ENCODE data around the gene CBLC. TPM values are rescaled to one million over a fixed set of nuclear protein-coding genes. Genes with fewer than 3 reads are reported as not detected.

CBLC gene
- total and polyA plus RNA-seq, 2 experiments from 2014 or later: 26.2 to 39.7 TPM

DNA sequence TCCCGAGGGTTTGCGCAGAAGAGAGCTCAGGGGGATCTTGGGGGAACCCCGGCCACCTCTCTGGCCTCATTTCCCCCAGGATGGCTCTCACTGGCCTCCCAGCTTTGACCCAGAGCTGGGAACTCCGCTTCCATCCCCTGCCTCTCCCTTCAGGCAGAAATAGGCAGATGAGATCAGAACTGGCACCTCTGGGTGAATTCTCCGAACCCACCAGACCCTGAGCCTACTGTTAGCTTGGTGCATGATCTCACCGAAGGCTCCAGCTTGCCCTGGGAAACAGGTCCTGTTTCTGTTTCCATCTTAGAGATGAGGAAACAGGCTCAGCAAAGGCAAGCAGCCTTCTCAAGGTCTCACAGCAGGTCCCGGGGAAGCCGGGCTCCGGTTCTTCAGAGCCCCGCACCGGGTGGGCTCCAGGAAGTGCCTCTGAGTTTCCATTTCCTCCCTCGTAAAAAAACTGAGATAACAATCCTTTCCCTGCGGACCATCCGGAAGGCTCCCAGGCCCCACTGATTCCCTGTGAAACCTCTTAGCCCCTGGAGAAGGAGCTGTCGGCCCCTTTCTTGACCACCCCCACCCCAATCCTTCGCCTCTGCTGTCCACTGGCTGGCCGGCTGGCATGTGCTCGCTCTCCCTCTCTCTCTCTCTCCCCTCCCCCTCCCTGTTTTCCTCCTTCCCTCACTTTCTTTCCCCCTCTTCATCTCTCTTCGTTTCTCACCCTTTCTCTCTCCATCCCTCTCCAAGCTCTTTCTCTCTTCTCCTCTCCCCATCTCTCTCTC lies 70.5 kb downstream of the CBLC start:
- Histone ChIP-seq H3K27ac (peak overlapping the region; percentile 100), H3K4me3 (peak overlapping the region; percentile 99), H3K27me3 (no peaks in the 10 kb centered on the region), H3K4me2 (peak overlapping the region; percentile 91), H2AFZ (no peak overlapping the region), H3K9me2 (replicated peaks; ENCODE audit: insufficient read depth) (no peaks in the 10 kb centered on the region), H3K9me3 (ENCODE audit: low read depth) (no peaks in the 10 kb centered on the region), H3K36me3 (replicated peaks; ENCODE audit: insufficient read depth, low read depth) (no peaks in the 10 kb centered on the region), H4K20me1 (ENCODE audit: insufficient read depth, poor library complexity, severe bottlenecking) (peaks cover 52% of the 10 kb centered on the region), H3K4me1 (ENCODE audit: insufficient read depth) (peaks cover 23% of the 10 kb centered on the region), H3K79me2 (peaks cover 66% of the 10 kb centered on the region)
- 3% methylated on average over 13 of the region's 19 CpGs for WGBS (ENCODE audit: low lambda C conversion rate, missing lambda C conversion rate)
- DNase-seq (ENCODE audit: low spot score): peak; percentile 60
- TF ChIP-seq EZH2phosphoT487 (IDR thresholded peaks at IDR 0.05; ENCODE audit: low read depth, severe bottlenecking, unreplicated experiment) (no peak), EZH2 (IDR thresholded peaks at IDR 0.05; ENCODE audit: borderline replicate concordance) (no peak)
- TF ChIP-seq, protein P1, sequence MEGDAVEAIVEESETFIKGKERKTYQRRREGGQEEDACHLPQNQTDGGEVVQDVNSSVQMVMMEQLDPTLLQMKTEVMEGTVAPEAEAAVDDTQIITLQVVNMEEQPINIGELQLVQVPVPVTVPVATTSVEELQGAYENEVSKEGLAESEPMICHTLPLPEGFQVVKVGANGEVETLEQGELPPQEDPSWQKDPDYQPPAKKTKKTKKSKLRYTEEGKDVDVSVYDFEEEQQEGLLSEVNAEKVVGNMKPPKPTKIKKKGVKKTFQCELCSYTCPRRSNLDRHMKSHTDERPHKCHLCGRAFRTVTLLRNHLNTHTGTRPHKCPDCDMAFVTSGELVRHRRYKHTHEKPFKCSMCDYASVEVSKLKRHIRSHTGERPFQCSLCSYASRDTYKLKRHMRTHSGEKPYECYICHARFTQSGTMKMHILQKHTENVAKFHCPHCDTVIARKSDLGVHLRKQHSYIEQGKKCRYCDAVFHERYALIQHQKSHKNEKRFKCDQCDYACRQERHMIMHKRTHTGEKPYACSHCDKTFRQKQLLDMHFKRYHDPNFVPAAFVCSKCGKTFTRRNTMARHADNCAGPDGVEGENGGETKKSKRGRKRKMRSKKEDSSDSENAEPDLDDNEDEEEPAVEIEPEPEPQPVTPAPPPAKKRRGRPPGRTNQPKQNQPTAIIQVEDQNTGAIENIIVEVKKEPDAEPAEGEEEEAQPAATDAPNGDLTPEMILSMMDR (IDR thresholded peaks at IDR 0.05; ENCODE audit: poor library complexity): no peak

DNA sequence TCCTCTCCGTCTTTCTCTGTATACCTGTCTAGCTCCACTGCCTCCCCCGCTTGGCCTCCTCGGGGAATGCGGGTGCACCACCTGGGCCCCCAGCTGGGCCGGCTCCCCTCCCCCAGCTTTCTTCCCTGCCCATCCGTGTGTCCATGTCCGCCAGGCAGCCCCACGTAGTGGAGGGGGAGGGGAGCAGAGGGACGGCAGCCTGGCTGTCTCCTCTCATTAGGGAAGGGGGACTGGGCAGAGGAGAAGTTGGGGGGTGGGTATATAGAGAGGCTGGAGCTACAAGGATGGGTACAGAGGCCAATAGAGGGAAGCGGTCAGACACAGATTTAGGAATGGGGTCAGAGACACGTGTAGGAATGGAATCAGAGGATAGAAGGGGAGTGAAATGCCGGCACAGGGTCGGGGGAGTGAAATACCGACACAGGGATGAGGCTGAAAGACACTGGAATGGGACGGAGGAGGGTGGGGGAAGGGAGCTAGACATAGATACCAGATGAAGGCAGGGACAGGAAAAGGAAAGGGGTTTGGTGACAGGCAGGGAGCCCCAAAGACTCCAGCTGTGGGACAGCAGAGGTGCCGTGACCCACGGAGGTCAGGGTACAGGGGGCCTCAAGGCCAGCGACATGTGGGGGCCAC lies 71.2 kb downstream of the CBLC start:
- Histone ChIP-seq H3K27ac (peak overlapping the region; percentile 100), H3K9me3 (ENCODE audit: low read depth) (no peaks in the 10 kb centered on the region), H3K4me3 (peak overlapping the region; percentile 99), H3K27me3 (no peaks in the 10 kb centered on the region), H3K79me2 (peaks cover 73% of the 10 kb centered on the region), H3K4me2 (peak overlapping the region; percentile 91), H3K36me3 (replicated peaks; ENCODE audit: insufficient read depth, low read depth) (no peaks in the 10 kb centered on the region), H3K4me1 (ENCODE audit: insufficient read depth) (peaks cover 23% of the 10 kb centered on the region), H4K20me1 (ENCODE audit: insufficient read depth, poor library complexity, severe bottlenecking) (peaks cover 57% of the 10 kb centered on the region), H2AFZ (no peak overlapping the region), H3K9me2 (replicated peaks; ENCODE audit: insufficient read depth) (no peaks in the 10 kb centered on the region)
- peak; percentile 58 for DNase-seq (ENCODE audit: low spot score)
- WGBS (ENCODE audit: low lambda C conversion rate, missing lambda C conversion rate): 23% methylated on average over 16 of the region's 18 CpGs
- TF ChIP-seq EZH2phosphoT487 (IDR thresholded peaks at IDR 0.05; ENCODE audit: low read depth, severe bottlenecking, unreplicated experiment): no peak
- no peak for TF ChIP-seq EZH2 (IDR thresholded peaks at IDR 0.05; ENCODE audit: borderline replicate concordance)
- TF ChIP-seq, protein P1 (IDR thresholded peaks at IDR 0.05; ENCODE audit: poor library complexity): no peak

Small RNAs within 50 kb of the gene (microRNA-seq; reads per million reads assigned to microRNA genes)
- gene MIR8085: not detected

Small RNAs within 50 kb of the gene (small RNA-seq; reads per million reads assigned to genes)
- not detected for gene RF00156

Other genes starting within 250 kb of the CBLC start
- gene CEACAM20, start 248.2 kb upstream of the CBLC start, total RNA-seq: 1.5 and 1.6 TPM in 2 replicates
- 0.24 and 0.39 TPM in 2 replicates for gene CEACAM20, start 248.2 kb upstream of the CBLC start, polyA plus RNA-seq
- gene IGSF23, start 164.3 kb upstream of the CBLC start, total RNA-seq: 2.1 TPM in 2 replicates
- 0.21 and 3.8 TPM in 2 replicates for gene IGSF23, start 164.3 kb upstream of the CBLC start, polyA plus RNA-seq
- gene PVR, start 134.0 kb upstream of the CBLC start, total RNA-seq: 123 and 124 TPM in 2 replicates
- 76.4 and 85.6 TPM in 2 replicates for gene PVR, start 134.0 kb upstream of the CBLC start, polyA plus RNA-seq
- 2.8 and 5.1 TPM in 2 replicates for gene CEACAM19, start 106.4 kb upstream of the CBLC start, total RNA-seq
- gene CEACAM19, start 106.4 kb upstream of the CBLC start, polyA plus RNA-seq: 4.9 and 5.6 TPM in 2 replicates
- 0.73 TPM in 1 of 2 replicates, not detected in the other for gene CEACAM16, start 78.7 kb upstream of the CBLC start, total RNA-seq
- gene CEACAM16, start 78.7 kb upstream of the CBLC start, polyA plus RNA-seq: not detected in 2 replicates
- 4.3 and 6.3 TPM in 2 replicates for gene BCL3, start 29.2 kb upstream of the CBLC start, total RNA-seq
- 45.7 and 51.4 TPM in 2 replicates for gene BCL3, start 29.2 kb upstream of the CBLC start, polyA plus RNA-seq
- 53.3 and 77.1 TPM in 2 replicates for gene BCAM, start 31.2 kb downstream of the CBLC start, total RNA-seq
- 34.7 and 41.8 TPM in 2 replicates for gene BCAM, start 31.2 kb downstream of the CBLC start, polyA plus RNA-seq
- 174 and 193 TPM in 2 replicates for gene NECTIN2, start 68.4 kb downstream of the CBLC start, total RNA-seq
- gene NECTIN2, start 68.4 kb downstream of the CBLC start, polyA plus RNA-seq: 300 and 307 TPM in 2 replicates
- gene TOMM40, start 113.4 kb downstream of the CBLC start, total RNA-seq: 60.9 and 67.9 TPM in 2 replicates
- gene TOMM40, start 113.4 kb downstream of the CBLC start, polyA plus RNA-seq: 83.1 and 83.7 TPM in 2 replicates
- 3,920 and 3,946 TPM in 2 replicates for gene APOE, start 127.9 kb downstream of the CBLC start, total RNA-seq
- 3,558 and 4,019 TPM in 2 replicates for gene APOE, start 127.9 kb downstream of the CBLC start, polyA plus RNA-seq
- 330 and 390 TPM in 2 replicates for gene APOC1, start 136.7 kb downstream of the CBLC start, total RNA-seq
- gene APOC1, start 136.7 kb downstream of the CBLC start, polyA plus RNA-seq: 395 and 606 TPM in 2 replicates
- not detected in 2 replicates for gene APOC4, start 164.3 kb downstream of the CBLC start, total RNA-seq
- 1.1 TPM in 1 of 2 replicates, not detected in the other for gene APOC4, start 164.3 kb downstream of the CBLC start, polyA plus RNA-seq
- 435 and 454 TPM in 2 replicates for gene APOC2, start 168.2 kb downstream of the CBLC start, total RNA-seq
- gene APOC2, start 168.2 kb downstream of the CBLC start, polyA plus RNA-seq: 603 and 827 TPM in 2 replicates
- gene CLPTM1, start 177.5 kb downstream of the CBLC start, total RNA-seq: 41.0 and 49.1 TPM in 2 replicates
- 89.7 and 93.1 TPM in 2 replicates for gene CLPTM1, start 177.5 kb downstream of the CBLC start, polyA plus RNA-seq
- gene RELB, start 223.6 kb downstream of the CBLC start, total RNA-seq: 6.3 and 8.5 TPM in 2 replicates
- 9.1 and 13.9 TPM in 2 replicates for gene RELB, start 223.6 kb downstream of the CBLC start, polyA plus RNA-seq

Measured in hepatocyte (in vitro differentiated cells).